ENCODE measurements around the gene TPGS1. TPM values are rescaled to one million over a fixed set of nuclear protein-coding genes. Genes with fewer than 3 reads are reported as not detected.

TPGS1 gene
- total and polyA plus RNA-seq, 8 donors = 3.5 to 18.2 (median 8.2) TPM

GRCh38 chr19:536881-537404, 29.6 kb downstream of the TPGS1 start:
- peaks cover 15 to 29% of the 10 kb centered on the region in 2 donors for H3K4me1 ChIP-seq
- DNase-seq (no peak), ATAC-seq (no peak)
- H3K27me3 ChIP-seq = no peaks in the 10 kb centered on the region
- intact Hi-C loops (cut with DNase I) = no loop called here
- H3K36me3 ChIP-seq = peaks cover 0 to 59% of the 10 kb centered on the region in 2 donors
- no peaks in the 10 kb centered on the region for H3K9me3 ChIP-seq
- no peak overlapping the region for H3K4me3 ChIP-seq
- TF ChIP-seq CTCF (IDR thresholded peaks at IDR 0.05) = no peak
- peak overlapping the region in 1 of 2 donors; percentile 28 for H3K27ac ChIP-seq

- H3K27ac ChIP-seq = no peak overlapping the region
- intact Hi-C loops (cut with DNase I) = no loop called here
These were observed 31.5 kb downstream of the TPGS1 start for GRCh38 chr19:538641-539428.

GRCh38 chr19:539429-540030, 32.2 kb downstream of the TPGS1 start:
- TF ChIP-seq CTCF (IDR thresholded peaks at IDR 0.05) = no peak
- ATAC-seq (no peak), DNase-seq (no peak)
- Histone ChIP-seq H3K4me3 (no peak overlapping the region), H3K9me3 (no peaks in the 10 kb centered on the region), H3K4me1 (peaks cover 7 to 11% of the 10 kb centered on the region in 2 donors), H3K27ac (no peak overlapping the region), H3K27me3 (no peaks in the 10 kb centered on the region), H3K36me3 (peaks cover 0 to 68% of the 10 kb centered on the region in 2 donors)
- intact Hi-C loops (cut with DNase I) = no loop called here

More at GRCh38 chr19:538641-539428, 31.5 kb downstream of the TPGS1 start:
- Histone ChIP-seq H3K36me3 (peaks cover 0 to 68% of the 10 kb centered on the region in 2 donors), H3K27me3 (no peaks in the 10 kb centered on the region), H3K4me1 (peaks cover 8 to 15% of the 10 kb centered on the region in 2 donors), H3K4me3 (no peak overlapping the region), H3K9me3 (no peaks in the 10 kb centered on the region)
- DNase-seq (no peak), ATAC-seq (no peak)
- no peak for TF ChIP-seq CTCF (IDR thresholded peaks at IDR 0.05)

GRCh38 chr19:540867-541637, 33.8 kb downstream of the TPGS1 start:
- no peak overlapping the region for H3K27ac ChIP-seq
- H3K4me3 ChIP-seq = no peak overlapping the region
- no peak for TF ChIP-seq CTCF (IDR thresholded peaks at IDR 0.05)
- no peak for DNase-seq
- H3K4me1 ChIP-seq = peaks cover 0 to 4% of the 10 kb centered on the region in 2 donors
- H3K9me3 ChIP-seq = no peaks in the 10 kb centered on the region
- intact Hi-C loops (cut with DNase I) = no loop called here
- no peaks in the 10 kb centered on the region for H3K27me3 ChIP-seq
- H3K36me3 ChIP-seq = peaks cover 0 to 60% of the 10 kb centered on the region in 2 donors
- ATAC-seq = no peak

All from left lung (tissue), 10 donors.